Tongue (tissue), 2 donors: ENCODE results near the gene PLXDC2. TPM values are rescaled to one million over a fixed set of nuclear protein-coding genes. Genes with fewer than 3 reads are reported as not detected.

Experiments
- DNase-seq: peaks from one replicate; pipeline ENCODE4 v3.0.0-alpha.2; 2015
- total RNA-seq: library from RNA; depleted of rRNA; stranded (reverse); fragments of >200 nt; gene quantifications from one replicate; pipeline ENCODE4 v1.2.3, GENCODE V29; 2014

The PLXDC2 gene
- total RNA-seq, 1 donor from 2014 or later: 54.1 TPM

DNA sequence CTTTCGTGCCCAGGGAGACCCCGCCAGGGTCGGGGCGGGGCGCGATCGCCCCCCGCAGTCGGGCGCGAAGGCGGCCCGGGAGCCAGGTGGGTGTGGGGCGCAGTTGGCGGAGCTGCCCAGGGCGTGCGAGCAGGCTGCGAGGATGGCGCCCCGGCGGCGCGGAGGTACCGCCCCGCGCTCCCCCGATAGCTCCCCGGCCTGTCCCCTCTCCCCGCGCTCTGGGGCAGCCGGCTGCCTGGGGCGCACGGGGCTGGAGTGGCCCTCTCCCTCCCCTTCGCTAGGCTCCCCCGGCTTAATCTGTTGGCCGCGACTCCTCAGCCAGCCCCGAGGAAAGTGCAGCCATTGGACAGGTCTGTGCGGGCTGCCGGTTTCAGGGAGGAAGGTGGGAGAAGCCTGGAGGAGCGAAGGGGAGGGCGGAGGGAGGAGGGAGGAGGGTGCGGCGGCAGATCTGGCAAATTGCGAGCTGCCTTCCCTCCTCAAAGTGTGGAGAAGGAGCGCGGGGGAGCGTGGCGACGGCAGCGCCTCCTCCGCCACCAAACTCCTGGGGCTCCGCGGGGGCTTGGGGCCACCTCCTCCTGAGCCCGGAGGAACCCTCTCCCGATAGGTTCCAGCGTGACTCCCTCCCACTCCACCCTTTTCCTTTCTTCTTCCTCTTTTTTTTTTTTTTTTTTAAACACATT lies 361 bp upstream of the PLXDC2 start:
- DNase-seq: peak; percentile 90

DNA sequence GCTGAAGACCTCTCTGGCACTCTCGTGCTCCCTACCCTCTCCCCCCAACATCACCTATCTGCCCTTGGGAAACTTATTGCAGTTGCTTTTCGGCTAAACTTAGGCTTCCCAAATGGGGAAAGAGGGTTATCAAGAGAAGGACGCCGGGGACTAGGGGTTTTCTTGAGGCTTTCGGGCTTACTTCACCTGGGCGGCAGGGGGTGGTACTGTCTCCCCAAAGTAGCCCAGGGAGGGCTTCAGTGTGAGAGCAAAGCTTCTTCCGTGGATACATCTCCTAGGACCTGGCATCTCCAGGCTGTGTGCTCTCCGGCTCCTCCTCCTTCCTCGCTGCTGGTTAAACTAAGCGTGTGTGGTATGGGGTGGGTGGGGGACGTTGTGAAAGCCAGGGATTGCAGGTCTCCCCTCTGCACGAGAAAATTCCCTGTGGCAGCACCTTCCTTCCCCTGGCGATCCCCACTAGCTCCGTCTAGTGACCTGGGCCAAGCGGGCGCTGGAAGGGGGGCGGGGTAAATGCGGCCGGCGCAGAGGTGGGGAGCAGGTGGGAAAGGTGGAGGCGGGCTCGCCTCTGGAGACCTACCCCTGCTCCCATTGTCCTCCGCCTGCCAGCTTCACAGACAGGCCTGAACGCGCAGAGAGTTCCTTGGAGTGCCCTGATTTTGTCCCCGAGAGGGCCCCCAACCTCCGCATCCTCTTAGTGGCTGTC lies 1.1 kb downstream of the PLXDC2 start:
- peak; percentile 71 for DNase-seq

GRCh38 chr10:19818876-19819275 lies 2.6 kb downstream of the PLXDC2 start:
- DNase-seq: no peak

DNA sequence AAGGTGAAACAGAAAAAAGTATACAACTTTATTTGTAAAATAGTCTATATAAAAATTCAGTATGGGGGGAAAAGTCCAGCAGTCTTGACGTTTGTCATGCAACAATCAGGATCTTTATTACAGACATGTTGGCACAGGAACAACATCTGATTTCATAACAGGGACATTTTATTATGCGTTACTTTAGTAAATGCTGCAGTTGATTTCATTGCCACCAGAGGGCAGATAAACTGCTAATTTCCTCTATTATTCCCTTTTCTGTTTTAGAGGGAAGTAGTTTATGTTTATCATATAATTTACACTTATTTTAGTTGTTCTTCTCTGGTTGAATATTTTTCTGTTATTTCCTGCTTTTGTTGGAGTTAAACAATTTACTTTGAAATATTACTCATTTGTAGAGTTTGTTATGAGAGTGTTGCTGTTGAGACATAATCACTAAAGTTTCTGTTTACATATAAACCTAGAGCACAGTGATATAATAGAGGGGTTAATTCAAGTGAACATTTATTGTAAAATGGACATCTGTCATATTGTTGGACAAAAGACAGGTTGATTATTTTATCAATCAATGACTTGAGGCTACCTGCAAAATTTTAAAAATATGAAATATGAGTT lies 3.3 kb downstream of the PLXDC2 start:
- DNase-seq: peak; percentile 92

DNA sequence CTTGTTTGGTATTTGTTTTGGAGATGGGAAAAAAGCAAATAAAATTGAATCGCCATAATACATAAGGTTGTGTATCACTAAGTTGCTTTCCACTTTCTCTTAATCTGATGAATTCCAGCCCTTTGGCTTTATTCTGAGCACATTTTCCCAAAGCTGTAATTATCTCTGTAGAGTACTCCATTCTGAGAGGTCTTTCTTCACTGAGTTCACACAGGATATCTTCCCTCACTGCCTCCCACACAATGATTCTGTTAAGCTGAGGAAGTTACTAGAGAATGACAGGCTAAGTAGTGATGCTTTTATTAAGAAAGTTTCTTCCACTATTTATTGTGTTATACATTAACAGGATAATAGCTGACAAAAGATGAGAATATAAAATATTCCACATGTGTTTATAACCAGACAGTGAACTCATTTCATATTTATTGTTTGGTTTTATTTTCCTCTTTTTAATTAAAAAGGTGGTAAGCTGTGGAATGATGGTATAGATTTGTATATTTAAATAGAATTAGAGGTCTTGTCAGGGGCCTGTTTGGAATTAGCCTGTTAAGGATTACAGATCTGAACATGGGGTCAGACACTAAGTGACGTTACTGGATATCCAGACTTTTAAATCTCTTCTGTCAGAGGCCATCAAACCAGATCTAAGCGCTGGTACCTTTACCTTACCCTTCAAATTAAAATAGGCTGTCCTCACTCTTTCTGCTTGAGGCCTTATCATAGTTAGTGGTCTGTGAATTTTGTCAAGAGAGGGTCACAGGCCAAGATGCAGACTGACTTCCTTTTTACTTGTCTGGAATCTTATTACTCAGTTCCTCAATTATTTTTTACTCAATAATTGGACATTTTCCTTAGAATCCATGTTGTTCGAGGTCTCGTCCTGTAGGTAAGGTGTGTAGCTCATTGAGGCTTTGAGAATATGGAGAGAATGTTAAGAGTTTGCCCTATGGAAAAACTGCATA lies 8.4 kb downstream of the PLXDC2 start:
- peak; percentile 30 for DNase-seq

GRCh38 chr10:19825700-19826099 lies 9.5 kb downstream of the PLXDC2 start:
- DNase-seq: no peak

GRCh38 chr10:19826712-19827111 lies 10.5 kb downstream of the PLXDC2 start:
- DNase-seq: no peak

DNA sequence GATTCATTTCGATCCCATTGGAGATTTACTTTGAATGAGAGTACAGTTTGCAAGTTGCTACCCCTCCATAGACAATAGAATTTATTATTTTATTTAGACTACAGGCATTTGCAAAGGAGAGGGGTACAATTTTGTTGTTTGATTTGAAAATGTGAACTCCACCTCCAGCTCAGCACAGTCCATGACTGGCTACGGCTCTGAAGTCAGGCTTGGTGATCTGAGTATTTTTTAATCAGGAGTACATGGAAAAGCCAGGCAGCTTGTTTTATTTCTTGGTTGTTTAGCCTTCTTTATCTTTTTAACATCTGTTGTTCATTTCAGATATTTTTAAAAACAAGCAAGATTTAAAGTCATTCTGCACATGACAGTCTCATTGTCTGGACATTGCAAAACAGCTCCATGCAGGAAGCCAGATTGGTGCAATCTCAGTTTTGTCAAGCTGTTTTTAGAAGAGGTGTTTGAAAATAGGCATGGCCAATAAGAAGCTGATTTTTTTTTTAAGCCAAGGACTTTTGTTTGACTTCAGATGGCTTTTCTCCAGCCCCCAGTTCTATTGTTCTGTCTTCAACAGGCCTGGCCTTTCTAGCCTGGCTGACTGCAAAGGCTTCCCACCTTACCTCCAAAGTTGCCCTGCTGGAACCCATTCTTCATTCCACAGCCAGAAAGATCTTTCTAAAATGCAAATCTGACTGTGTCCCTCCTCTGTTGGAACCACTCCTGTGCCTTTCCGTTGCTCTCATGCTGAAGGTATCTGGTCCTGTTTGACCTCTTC lies 12.2 kb downstream of the PLXDC2 start:
- peak; percentile 30 for DNase-seq

DNA sequence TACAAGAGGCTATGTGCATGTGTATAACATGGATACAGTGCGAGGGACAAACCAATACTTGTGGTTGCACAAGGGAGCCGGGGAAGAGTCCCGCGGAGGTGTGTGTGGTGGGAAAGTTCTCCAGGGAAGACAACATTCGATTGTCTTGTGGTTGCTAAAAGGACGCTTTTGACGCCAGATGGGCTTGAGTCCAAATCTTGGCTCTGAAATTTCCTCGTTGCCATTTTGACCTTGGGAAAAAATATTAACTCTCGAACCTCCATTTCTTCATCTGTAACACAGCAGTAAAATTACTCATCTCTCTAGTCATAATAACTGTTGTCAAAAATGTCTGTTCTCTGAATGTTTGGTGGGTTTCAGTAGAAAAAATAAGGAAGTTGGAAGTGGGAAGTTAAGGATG lies 16.5 kb downstream of the PLXDC2 start:
- DNase-seq: no peak

- peak; percentile 25 for DNase-seq
These were observed 17.1 kb downstream of the PLXDC2 start for GRCh38 chr10:19833170-19833824.

- no peak for DNase-seq
These were observed 19.7 kb downstream of the PLXDC2 start for GRCh38 chr10:19835952-19836351.

DNA sequence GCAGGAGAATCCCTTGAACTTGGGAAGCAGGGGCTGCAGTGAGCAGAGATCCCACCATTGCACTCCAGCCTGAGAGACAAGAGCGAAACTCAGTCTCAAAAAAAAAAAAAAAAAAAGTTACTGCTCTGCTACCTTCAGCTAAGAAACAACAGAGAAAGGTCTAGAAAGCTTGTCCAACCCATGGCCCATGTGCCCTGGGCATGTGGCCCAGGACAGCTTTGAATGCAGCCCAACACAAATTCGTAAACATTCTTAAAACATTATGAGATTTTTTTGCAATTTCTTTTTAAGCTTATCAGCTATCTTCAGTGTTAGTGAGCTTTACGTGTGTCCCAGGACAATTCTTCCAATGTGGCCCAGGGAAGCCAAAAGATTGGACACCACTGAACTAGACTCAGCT lies 22.9 kb downstream of the PLXDC2 start:
- no peak for DNase-seq

DNA sequence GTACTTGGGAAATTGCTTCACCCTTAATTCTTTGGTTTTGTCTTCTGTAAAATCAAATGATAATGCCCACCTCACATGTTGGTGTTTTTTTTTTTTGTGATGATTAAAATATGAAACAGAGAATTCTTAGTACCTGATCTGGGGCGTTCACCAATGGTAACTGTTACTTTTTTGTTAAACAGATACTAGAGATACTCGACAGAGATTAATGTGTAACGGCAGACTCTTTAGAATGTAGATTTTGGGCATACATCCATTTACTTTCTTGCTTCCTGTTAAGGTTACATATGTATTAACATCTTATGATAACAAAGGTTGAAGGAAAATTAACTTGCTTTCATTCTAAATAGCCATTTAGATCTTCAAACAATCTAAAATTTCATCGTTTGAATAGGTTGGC lies 23.3 kb downstream of the PLXDC2 start:
- DNase-seq: no peak

DNA sequence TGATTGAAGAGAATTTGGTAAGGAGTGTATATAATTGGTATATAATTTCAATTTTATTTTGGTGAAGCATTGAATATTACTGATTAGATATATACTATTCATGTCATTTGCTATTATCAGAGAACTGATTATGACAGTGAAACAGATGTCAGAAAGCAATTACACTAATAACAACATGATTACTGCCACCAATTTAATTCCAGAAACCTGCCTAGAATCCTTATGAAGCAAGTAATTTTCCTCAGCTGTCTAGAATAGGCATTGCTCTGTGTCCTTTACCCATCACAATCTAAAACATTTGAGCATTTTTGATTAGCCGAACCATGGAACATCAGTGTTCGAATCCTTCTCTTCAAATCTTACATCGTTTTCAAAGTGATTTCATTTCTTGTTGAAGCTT lies 24.5 kb downstream of the PLXDC2 start:
- DNase-seq: no peak

GRCh38 chr10:19843487-19843886 lies 27.3 kb downstream of the PLXDC2 start:
- DNase-seq: no peak

DNA sequence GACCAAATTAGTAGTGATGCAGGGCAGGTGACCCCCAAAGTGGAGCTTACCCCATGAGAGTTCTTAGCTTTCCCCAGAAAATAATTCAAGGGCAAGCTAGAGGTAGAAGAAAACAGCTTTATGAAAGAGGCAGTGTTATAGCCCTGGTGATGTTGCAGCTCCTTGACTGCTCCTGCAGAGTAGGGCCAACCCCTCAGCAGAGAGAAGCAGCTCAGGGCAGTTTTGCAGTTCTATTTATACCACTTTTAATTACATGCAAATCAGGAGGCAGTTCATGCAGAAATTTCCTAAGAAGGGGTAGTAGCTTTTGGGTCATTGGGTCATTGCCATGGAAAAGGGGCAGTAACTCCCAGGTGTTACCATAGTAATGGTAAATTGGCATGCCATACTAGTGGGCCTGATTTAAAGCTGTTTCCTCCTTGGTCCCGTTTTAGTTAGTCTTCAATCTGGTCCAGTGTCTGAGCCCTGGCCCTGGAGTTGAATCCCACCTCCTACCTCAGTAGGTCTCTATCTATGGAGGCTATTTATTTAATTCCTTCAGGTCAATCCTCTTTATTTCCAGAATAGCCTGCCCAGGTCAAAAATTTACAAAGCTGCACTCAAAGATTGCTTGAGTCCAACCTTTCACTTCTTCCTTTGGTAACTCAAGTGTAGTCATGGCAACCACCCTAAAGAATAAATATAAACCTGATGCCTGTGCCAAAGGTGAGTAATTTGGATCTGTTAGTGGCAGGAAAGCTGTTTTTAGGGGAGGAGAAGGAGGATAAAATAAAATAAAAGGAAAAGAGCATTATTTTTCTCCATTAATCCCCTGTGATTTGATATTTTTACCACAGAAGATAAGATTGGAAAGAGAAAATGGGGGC lies 29.5 kb downstream of the PLXDC2 start:
- DNase-seq: peak; percentile 50

GRCh38 chr10:19847321-19847720 lies 31.1 kb downstream of the PLXDC2 start:
- DNase-seq: no peak

- DNase-seq: no peak
These were observed 32.2 kb downstream of the PLXDC2 start for GRCh38 chr10:19848226-19848985.

DNA sequence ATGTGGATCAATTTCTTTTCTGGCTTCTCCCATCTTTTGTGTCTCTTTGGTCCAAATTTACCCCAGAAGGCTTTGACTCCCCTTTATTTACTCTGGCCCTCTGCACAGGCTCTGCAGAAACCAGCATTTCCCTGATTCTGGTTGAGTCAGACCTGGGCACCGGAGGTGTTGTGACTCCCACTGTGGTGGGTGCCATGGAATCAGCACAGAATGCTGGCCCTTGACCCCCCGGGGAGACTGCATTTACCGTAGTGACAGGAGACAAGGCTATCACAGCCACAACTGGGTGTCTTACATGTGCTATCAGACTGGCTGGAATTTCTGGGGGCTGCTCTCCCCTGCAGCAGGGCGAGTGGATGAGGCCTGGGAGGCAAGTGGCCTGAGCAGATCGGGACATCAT lies 37.6 kb downstream of the PLXDC2 start:
- no peak for DNase-seq
